ENCODE measurements around the gene PHLDA2. TPM values are rescaled to one million over a fixed set of nuclear protein-coding genes. Genes with fewer than 3 reads are reported as not detected.

Gene PHLDA2
- total and polyA plus RNA-seq, 2 donors from 2014 or later, result 9.0 to 19.7 TPM

- Histone ChIP-seq H3K27ac (ENCODE audit: low read depth in 2 of 2, low read length in 2 of 2) (no peak overlapping the region), H3K9me3 (ENCODE audit: control insufficient read depth in 2 of 3, insufficient read depth in 1 of 3, low read length in 3 of 3) (no peaks in the 10 kb centered on the region), H3K4me3 (ENCODE audit: low read length in 3 of 3) (no peak overlapping the region), H3K4me1 (ENCODE audit: control insufficient read depth in 2 of 3, insufficient read depth in 2 of 3, low read depth in 1 of 3, low read length in 3 of 3) (peaks cover 0 to 11% (median 3%) of the 10 kb centered on the region in 3 donors), H3K36me3 (ENCODE audit: control insufficient read depth in 2 of 3, insufficient read depth in 3 of 3, low read length in 3 of 3) (no peaks in the 10 kb centered on the region), H3K9ac (ENCODE audit: low read length in 3 of 3) (no peak overlapping the region), H3K27me3 (ENCODE audit: control insufficient read depth, insufficient read depth, low read length) (peaks cover 2% of the 10 kb centered on the region)
- TF ChIP-seq CTCF (IDR thresholded peaks at IDR 0.05; ENCODE audit: borderline replicate concordance, extremely low read depth, insufficient read depth), result no peak
- FAIRE-seq (no peak), DNase-seq (peak in 1 of 5 donors; percentile 81)
- intact Hi-C loops (cut with DNase I), result no loop called here
Observed at GRCh38 chr11:2931771-2932738, 2.8 kb upstream of the PHLDA2 start.

- Histone ChIP-seq H3K36me3 (ENCODE audit: control insufficient read depth in 2 of 3, insufficient read depth in 3 of 3, low read length in 3 of 3) (no peaks in the 10 kb centered on the region), H3K27ac (ENCODE audit: low read depth in 2 of 2, low read length in 2 of 2) (no peak overlapping the region), H3K9me3 (ENCODE audit: control insufficient read depth in 2 of 3, insufficient read depth in 1 of 3, low read length in 3 of 3) (no peaks in the 10 kb centered on the region), H3K9ac (ENCODE audit: low read length in 3 of 3) (no peak overlapping the region), H3K4me1 (ENCODE audit: control insufficient read depth in 2 of 3, insufficient read depth in 2 of 3, low read depth in 1 of 3, low read length in 3 of 3) (peaks cover 0 to 11% (median 3%) of the 10 kb centered on the region in 3 donors), H3K4me3 (ENCODE audit: low read length in 3 of 3) (no peak overlapping the region), H3K27me3 (ENCODE audit: control insufficient read depth, insufficient read depth, low read length) (peaks cover 2% of the 10 kb centered on the region)
- intact Hi-C loops (cut with DNase I), result no loop called here
- FAIRE-seq, result no peak
- DNase-seq, result no peak
- TF ChIP-seq CTCF (IDR thresholded peaks at IDR 0.05; ENCODE audit: borderline replicate concordance, extremely low read depth, insufficient read depth), result no peak
Observed at GRCh38 chr11:2931420-2931746, 2.2 kb upstream of the PHLDA2 start.

GRCh38 chr11:2930704-2931419, 1.6 kb upstream of the PHLDA2 start:
- Histone ChIP-seq H3K27me3 (ENCODE audit: control insufficient read depth, insufficient read depth, low read length) (peaks cover 2% of the 10 kb centered on the region), H3K4me1 (ENCODE audit: control insufficient read depth in 2 of 3, insufficient read depth in 2 of 3, low read depth in 1 of 3, low read length in 3 of 3) (peaks cover 0 to 11% (median 3%) of the 10 kb centered on the region in 3 donors), H3K4me3 (ENCODE audit: low read length in 3 of 3) (peak overlapping the region in 2 of 3 donors; percentile 36 to 40), H3K9me3 (ENCODE audit: control insufficient read depth in 2 of 3, insufficient read depth in 1 of 3, low read length in 3 of 3) (no peaks in the 10 kb centered on the region), H3K36me3 (ENCODE audit: control insufficient read depth in 2 of 3, insufficient read depth in 3 of 3, low read length in 3 of 3) (no peaks in the 10 kb centered on the region), H3K9ac (ENCODE audit: low read length in 3 of 3) (peak overlapping the region in 2 of 3 donors; percentile 43 to 55), H3K27ac (ENCODE audit: low read depth in 2 of 2, low read length in 2 of 2) (peak overlapping the region in 1 of 2 donors; percentile 41)
- FAIRE-seq (no peak), DNase-seq (peak; percentile 70 to 94 (median 80))
- peak; percentile 90 for TF ChIP-seq CTCF (IDR thresholded peaks at IDR 0.05; ENCODE audit: borderline replicate concordance, extremely low read depth, insufficient read depth)
- intact Hi-C loops (cut with DNase I), result no loop called here
